K562 (cell line): ENCODE measurements around the gene LCE2B. TPM values are rescaled to one million over a fixed set of nuclear protein-coding genes. Genes with fewer than 3 reads are reported as not detected.

ENCODE experiments used
- ATAC-seq: fragments of 200-7000 bp; cut with Tn5 transposase; 3 replicates; pipeline ENCODE4 v1.9.1; 2020; ENCODE audit warnings: moderate library complexity
- BruUV-seq: library from RNA; stranded (reverse); fragments of 400-500 nt; replicated peaks from 2 replicates; lab custom pipeline; 2021; lab: Mats Ljungman, UMichigan
- CTCF ChIA-PET: fragments of 300-600 bp; formaldehyde crosslinking; extraction: SDS; loops from one replicate; lab custom pipeline; 2021; ENCODE audit warnings: low intra/inter-chr PET ratio; lab: Yijun Ruan, JAX
- POLR2A ChIA-PET: fragments of 300-600, 350-650 bp; sonication (Branson Sonifier 250); formaldehyde crosslinking; extraction: SDS; loops from one replicate; lab custom pipeline; 2021; ENCODE audit warnings: antibody characterized with exemption, inconsistent platforms; lab: Yijun Ruan, JAX
- DNase-seq, 4 experiments: peaks; one replicate each; pipeline versions ENCODE4 v3.0.0 to v3.0.0-alpha.2; 2011 to 2018; ENCODE audit warnings: low spot score in 3 of 4, mixed read lengths in 3 of 4; ENCODE audit errors: extremely low read depth in 1 of 4
- FAIRE-seq: peaks from 2 replicates; lab custom pipeline; 2011; peaks lifted over from hg19 to GRCh38; lab: Jason Lieb, UNC
- H2AFZ ChIP-seq: 2 replicates; pipeline ENCODE4 v1.6.0; 2011; ENCODE audit warnings: low read depth, low read length, control low read depth, inconsistent platforms
- H3K27ac ChIP-seq: fragments of 200-600 bp; 3 replicates; pipeline ENCODE4 v1.8.0; 2011; ENCODE audit warnings: low read depth, mild to moderate bottlenecking, control low read depth, inconsistent platforms, low read length, moderate library complexity, mixed read lengths; ENCODE audit errors: extremely low read depth
- H3K27me3 ChIP-seq, 2 experiments: fragments of 300-600 bp in 1 of 2; 2 replicates in 1 of 2; 3 replicates in 1 of 2; pipeline versions ENCODE4 v1.6.0 to v1.8.0; 2011; ENCODE audit warnings: inconsistent platforms in 2 of 2, low read length in 2 of 2, mild to moderate bottlenecking in 1 of 2, mixed read lengths in 1 of 2, moderate library complexity in 1 of 2; ENCODE audit not compliant: control insufficient read depth in 2 of 2, insufficient read depth in 2 of 2
- H3K36me3 ChIP-seq: fragments of 300-600 bp; 3 replicates; pipeline ENCODE4 v1.8.0; 2011; ENCODE audit warnings: mild to moderate bottlenecking, low read length, inconsistent platforms; ENCODE audit not compliant: control insufficient read depth, insufficient read depth
- H3K4me1 ChIP-seq, 2 experiments: fragments of 200-600 bp in 1 of 2; replicated peaks in 1 of 2; 2 replicates in 1 of 2; 3 replicates in 1 of 2; pipeline versions ENCODE4 v1.5.1 to v1.8.0; 2011; ENCODE audit warnings: inconsistent platforms in 2 of 2, low read length in 2 of 2, mild to moderate bottlenecking in 1 of 2, mixed read lengths in 1 of 2, moderate library complexity in 1 of 2; ENCODE audit not compliant: control insufficient read depth in 2 of 2, insufficient read depth in 2 of 2
- H3K4me2 ChIP-seq: 2 replicates; pipeline ENCODE4 v1.6.1; 2011; ENCODE audit warnings: low read length, control low read depth, inconsistent platforms, mixed read lengths; ENCODE audit not compliant: insufficient read depth
- H3K4me3 ChIP-seq: fragments of 200-600 bp; sonication (generic), shearing (Covaris generic); 2 replicates; pipeline ENCODE4 v1.5.1; 2016; ENCODE audit warnings: control low read depth, inconsistent platforms
- H3K79me2 ChIP-seq: fragments of 200-600 bp; 3 replicates; pipeline ENCODE4 v1.8.0; 2011; ENCODE audit warnings: low read length, inconsistent platforms; ENCODE audit not compliant: control insufficient read depth, insufficient read depth
- H3K9ac ChIP-seq, 2 experiments: 2 replicates each; pipeline versions ENCODE4 v1.6.0 to v1.6.1; 2011; ENCODE audit warnings: low read depth in 2 of 2, low read length in 2 of 2, control low read depth in 1 of 2, inconsistent platforms in 1 of 2, mild to moderate bottlenecking in 1 of 2, mixed read lengths in 1 of 2; ENCODE audit not compliant: insufficient read depth in 1 of 2
- H3K9me1 ChIP-seq: one replicate; pipeline ENCODE4 v1.6.0; 2011; ENCODE audit warnings: inconsistent platforms, mild to moderate bottlenecking, low read length, moderate library complexity; ENCODE audit not compliant: control insufficient read depth, insufficient read depth
- H3K9me3 ChIP-seq: replicated peaks from 2 replicates; pipeline ENCODE4 v1.5.1; 2011; ENCODE audit warnings: low read depth, low read length, inconsistent platforms; ENCODE audit not compliant: control insufficient read depth, insufficient read depth
- H4K20me1 ChIP-seq: replicated peaks from 2 replicates; pipeline ENCODE4 v1.6.1; 2011; ENCODE audit warnings: low read length, inconsistent platforms, mixed read lengths; ENCODE audit not compliant: control insufficient read depth, insufficient read depth
- CTCF ChIP-seq, 3 experiments: IDR thresholded peaks in 2 of 3; conservative IDR thresholded peaks in 1 of 3; 2 replicates each; pipeline ENCODE4 v1.5.1; 2011 to 2012; ENCODE audit warnings: low read length in 3 of 3, mild to moderate bottlenecking in 3 of 3, control low read depth in 2 of 3, improper control_type of control experiment in 1 of 3, inconsistent platforms in 1 of 3, low read depth in 1 of 3, mixed read lengths in 1 of 3, moderate library complexity in 1 of 3; ENCODE audit not compliant: insufficient read depth in 2 of 3
- ERF ChIP-seq: fragments of 450-650 bp; formaldehyde crosslinking; IDR thresholded peaks from 2 replicates; pipeline ENCODE4 v1.4.0; 2020; ENCODE audit warnings: mild to moderate bottlenecking, mixed read lengths
- FOXP4 ChIP-seq: sonication (generic); formaldehyde crosslinking; IDR thresholded peaks from 2 replicates; pipeline ENCODE4 v1.8.0; 2022; ENCODE audit warnings: mild to moderate bottlenecking, missing genetic modification reagents, borderline replicate concordance
- HNRNPK ChIP-seq: fragments of 200-400 bp; formaldehyde crosslinking; IDR thresholded peaks from one replicate; pipeline ENCODE4 v1.6.1; 2018; ENCODE audit warnings: mild to moderate bottlenecking, low read depth, low read length; ENCODE audit not compliant: poor library complexity, severe bottlenecking
- IFI16 ChIP-seq: fragments of 250-450 bp; sonication (Bioruptor Pico); IDR thresholded peaks from 2 replicates; pipeline ENCODE4 v2.1.2; 2022; ENCODE audit warnings: mild to moderate bottlenecking, inconsistent platforms
- NUFIP1 ChIP-seq: fragments of 450-650 bp; IDR thresholded peaks from 2 replicates; pipeline ENCODE4 v1.6.1; 2018; ENCODE audit not compliant: partially characterized antibody
- SPI1 ChIP-seq: IDR thresholded peaks from 2 replicates; pipeline ENCODE4 v1.6.1; 2011; ENCODE audit warnings: low read depth, low read length, control low read depth, borderline replicate concordance
- STAT5B ChIP-seq: fragments of 250-450 bp; sonication (Bioruptor Pico); IDR thresholded peaks from 2 replicates; pipeline ENCODE4 v1.8.0; 2021; ENCODE audit warnings: mild to moderate bottlenecking, inconsistent platforms
- WGBS: fragments of 100-300 bp; shearing (Covaris generic); methylation state at CpG from one replicate; pipeline ENCODE4 v1.1.6; 2016; ENCODE audit warnings: low coverage, mixed read lengths; ENCODE audit not compliant: insufficient coverage; ENCODE audit errors: missing lambda C conversion rate; 5-methylcytosine and 5-hydroxymethylcytosine counted together
- in situ Hi-C: fragments of 300-500 bp; cut with MboI; formaldehyde crosslinking; loops from 4 replicates; pipeline ENCODE4 v1.15.0; 2018; ENCODE audit warnings: inconsistent platforms, mixed read lengths
- intact Hi-C: fragments of 100-400 bp; cut with micrococcal nuclease; formaldehyde crosslinking; loops from 2 replicates; pipeline ENCODE4 v1.14.2; 2022
- polyA plus RNA-seq, 8 experiments: library from polyadenylated mRNA; depleted of rRNA in 4 of 8; stranded (reverse) in 5 of 8; unstranded in 3 of 8; fragments of >200 nt; fragmentation: Nextera tagmentation in 2 of 8; fragmentation: Illumina TruSeq in 1 of 8; extraction: Ambion mirVana in 2 of 8; extraction: Trizol in 1 of 8; gene quantifications; 2 replicates each; pipeline versions ENCODE4 v1.2.1 to v1.2.3, GENCODE V29; 2011 to 2014; ENCODE audit warnings: inconsistent platforms in 1 of 8, missing spikeins in 1 of 8
- total RNA-seq, 7 experiments: library from RNA; depleted of rRNA in 6 of 7; stranded (reverse); fragments of >200 nt in 6 of 7; fragmentation: Illumina TruSeq in 2 of 7; extraction: Trizol in 2 of 7; gene quantifications; 2 replicates each; pipeline versions ENCODE4 v1.2.1 to v1.2.3, GENCODE V29; 2011 to 2021; ENCODE audit warnings: low replicate concordance in 1 of 7

The LCE2B gene
- total and polyA plus RNA-seq, 9 of the 15 experiments (the other 6 are each of a cell fraction or from before 2014, with no cell fraction given), result not detected

GRCh38 chr1:152728986-152729385 is 43.1 kb downstream of the LCE2B start:
- no peak overlapping the region for H3K27ac ChIP-seq
- no peaks in the 10 kb centered on the region for H3K9me3 ChIP-seq
- H3K4me2 ChIP-seq, result no peak overlapping the region
- in situ Hi-C loops, result no loop called here
- no peaks in the 10 kb centered on the region for H3K36me3 ChIP-seq
- no peak for ATAC-seq
- peaks cover 6% of the 10 kb centered on the region; the same call in 1 of the 2 replicates for H4K20me1 ChIP-seq
- no peak for DNase-seq
- 0% methylated on average over 1 of the region's 1 CpG for WGBS
- H3K27me3 ChIP-seq, result no peaks in the 10 kb centered on the region
- H3K4me3 ChIP-seq, result no peak overlapping the region
- intact Hi-C loops, result no loop called here
- CTCF ChIA-PET, result no interaction called here
- no peaks in the 10 kb centered on the region for H3K4me1 ChIP-seq
- TF ChIP-seq ERF (no peak), NUFIP1 (no peak)
- no peak overlapping the region for H2AFZ ChIP-seq
- BruUV-seq, result no TSS peak
- POLR2A ChIA-PET, result interaction anchor here (1.1 kb wide), 1 partner anchor 8 kb away, joined by 3 read pairs; no protein-coding TSS in a partner anchor
- H3K9ac ChIP-seq, result no peak overlapping the region
- no peak for FAIRE-seq
- no peaks in the 10 kb centered on the region for H3K79me2 ChIP-seq
- no peaks in the 10 kb centered on the region for H3K9me1 ChIP-seq

GRCh38 chr1:152735648-152736047 is 49.7 kb downstream of the LCE2B start:
- Histone ChIP-seq H3K9ac (no peak overlapping the region), H3K9me3 (no peaks in the 10 kb centered on the region), H4K20me1 (no peaks in the 10 kb centered on the region), H3K27ac (no peak overlapping the region), H3K4me3 (no peak overlapping the region), H3K9me1 (no peaks in the 10 kb centered on the region), H3K27me3 (no peaks in the 10 kb centered on the region), H3K4me1 (no peaks in the 10 kb centered on the region), H2AFZ (no peak overlapping the region), H3K4me2 (no peak overlapping the region)
- in situ Hi-C loops, result no loop called here
- FAIRE-seq (no peak), DNase-seq (peak; percentile 14 to 22 (median 20)), ATAC-seq (0 out of 3 replicates have a peak, but pooled peaks have one; percentile 39)
- CTCF ChIA-PET, result no interaction called here
- BruUV-seq, result no TSS peak
- POLR2A ChIA-PET, result no interaction called here
- 0% methylated on average over 1 of the region's 1 CpG for WGBS
- TF ChIP-seq CTCF (IDR thresholded peaks at IDR 0.05 in 2 of 3, conservative IDR thresholded peaks at IDR 0.05 in 1 of 3; ENCODE audit: insufficient read depth in 2 of 3, low read depth in 1 of 3, low read length in 3 of 3) (peak; percentile 42 to 49 (median 44)), IFI16 (CRISPR knock-in tag) (no peak), FOXP4 (no peak), STAT5B (no peak), SPI1 (no peak), HNRNPK (no peak)
- TF ChIP-seq, all 486 proteins: peak for 1
- intact Hi-C loops, result no loop called here
- Histone ChIP-seq H3K79me2 (no peaks in the 10 kb centered on the region), H3K36me3 (no peaks in the 10 kb centered on the region)
